Activated CD8-positive, alpha-beta T cell treated with anti-CD3 and anti-CD28 coated beads for 36 hours (primary cell): ENCODE data around the gene FABP6. TPM values are rescaled to one million over a fixed set of nuclear protein-coding genes. Genes with fewer than 3 reads are reported as not detected.

ENCODE experiments used
- ATAC-seq: fragments of 200-7000 bp; cut with Tn5 transposase; one replicate; pipeline ENCODE4 v1.10.0; 2021; ENCODE audit warnings: mild to moderate bottlenecking, moderate library complexity
- CTCF ChIA-PET: fragments of 350-600 bp; sonication (Branson Sonifier 250); formaldehyde crosslinking; loops from one replicate; lab custom pipeline; 2021; ENCODE audit warnings: antibody characterized with exemption; lab: Charles Lee
- POLR2A ChIA-PET: fragments of 350-600 bp; sonication (Branson Sonifier 250); formaldehyde crosslinking; loops from one replicate; lab custom pipeline; 2021; ENCODE audit warnings: antibody characterized with exemption; lab: Charles Lee
- DNase-seq: peaks from one replicate; pipeline ENCODE4 v3.0.0-alpha.2; 2020
- H3K27ac Mint-ChIP-seq: one replicate; pipeline ENCODE4 v1.8.0; 2021; ENCODE audit warnings: mild to moderate bottlenecking, mixed read lengths
- H3K27me3 Mint-ChIP-seq: one replicate; pipeline ENCODE4 v1.8.0; 2021; ENCODE audit warnings: mixed read lengths
- H3K36me3 Mint-ChIP-seq: one replicate; pipeline ENCODE4 v1.8.0; 2021; ENCODE audit warnings: low read depth, mixed read lengths
- H3K4me1 Mint-ChIP-seq: one replicate; pipeline ENCODE4 v1.8.0; 2021; ENCODE audit warnings: low read depth, mixed read lengths
- H3K4me3 Mint-ChIP-seq: one replicate; pipeline ENCODE4 v1.8.0; 2021; ENCODE audit warnings: mild to moderate bottlenecking, moderate library complexity, mixed read lengths
- H3K9me3 Mint-ChIP-seq: one replicate; pipeline ENCODE4 v1.8.0; 2021; ENCODE audit warnings: mixed read lengths
- CTCF ChIP-seq: fragments of 200-600 bp; IDR thresholded peaks from one replicate; pipeline ENCODE4 v1.8.0; 2022; ENCODE audit warnings: antibody characterized with exemption, mild to moderate bottlenecking
- intact Hi-C: fragments of 100-400 bp; cut with micrococcal nuclease; formaldehyde crosslinking; loops from one replicate; pipeline ENCODE4 v1.10.0; 2022
- total RNA-seq, 2 experiments: library from RNA; stranded (reverse); gene quantifications; one replicate each; pipeline ENCODE4 v1.2.3, GENCODE V29; 2021

FABP6 gene
- not detected for total RNA-seq

GRCh38 chr5:160229190-160229742 lies at the start of gene FABP6:
TSS of gene FABP6 (plus strand) at chr5:160229506. CDS start at chr5:160229558, 52 bp downstream.
- Mint-ChIP-seq H3K27ac (no peak within 1 kb of the TSS), H3K27me3 (no peaks in the 10 kb centered on the region), H3K4me3 (no peak within 1 kb of the TSS), H3K9me3 (no peaks in the 10 kb centered on the region), H3K4me1 (no peaks in the 10 kb centered on the region), H3K36me3 (no peaks in the 10 kb centered on the region)
- ChIA-PET POLR2A (no interaction called here), CTCF (no interaction called here)
- ATAC-seq, result no peak
- TF ChIP-seq CTCF, result no peak
- DNase-seq, result no peak
- intact Hi-C loops, result no loop called here

GRCh38 chr5:160180931-160181330 lies 48.4 kb upstream of the FABP6 start:
- Mint-ChIP-seq H3K9me3 (peaks cover 2% of the 10 kb centered on the region), H3K4me3 (no peak overlapping the region), H3K4me1 (no peaks in the 10 kb centered on the region), H3K27ac (no peak overlapping the region), H3K36me3 (no peaks in the 10 kb centered on the region), H3K27me3 (peaks cover 5% of the 10 kb centered on the region)
- ATAC-seq (no peak), DNase-seq (no peak)
- intact Hi-C loops, result no loop called here
- ChIA-PET CTCF (interaction anchor here (0.9 kb wide), 1 partner anchor 165 kb away, joined by 5 read pairs; no protein-coding TSS in a partner anchor), POLR2A (no interaction called here)
- TF ChIP-seq CTCF, result no peak

GRCh38 chr5:160181965-160182622 lies 47.2 kb upstream of the FABP6 start:
- intact Hi-C loops, result no loop called here
- no peak for TF ChIP-seq CTCF
- POLR2A ChIA-PET, result no interaction called here
- DNase-seq (no peak), ATAC-seq (no peak)
- Mint-ChIP-seq H3K36me3 (no peaks in the 10 kb centered on the region), H3K4me1 (no peaks in the 10 kb centered on the region), H3K4me3 (no peak overlapping the region), H3K27me3 (peaks cover 12% of the 10 kb centered on the region), H3K9me3 (peaks cover 8% of the 10 kb centered on the region), H3K27ac (no peak overlapping the region)
- CTCF ChIA-PET, result no interaction called here

- TF ChIP-seq CTCF, result no peak
- Mint-ChIP-seq H3K27me3 (peaks cover 14% of the 10 kb centered on the region), H3K9me3 (peaks cover 8% of the 10 kb centered on the region), H3K27ac (no peak overlapping the region), H3K36me3 (no peaks in the 10 kb centered on the region), H3K4me1 (no peaks in the 10 kb centered on the region), H3K4me3 (no peak overlapping the region)
- intact Hi-C loops, result no loop called here
- CTCF ChIA-PET, result no interaction called here
- DNase-seq (no peak), ATAC-seq (no peak)
- POLR2A ChIA-PET, result no interaction called here
Measured at GRCh38 chr5:160183075-160183474, 46.2 kb upstream of the FABP6 start.

- intact Hi-C loops, result no loop called here
- peaks cover 20% of the 10 kb centered on the region for H3K27me3 Mint-ChIP-seq
- ATAC-seq (no peak), DNase-seq (no peak)
- TF ChIP-seq CTCF, result no peak
- H3K27ac Mint-ChIP-seq, result no peak overlapping the region
- CTCF ChIA-PET, result no interaction called here
- H3K36me3 Mint-ChIP-seq, result no peaks in the 10 kb centered on the region
- H3K4me3 Mint-ChIP-seq, result no peak overlapping the region
- peaks cover 8% of the 10 kb centered on the region for H3K9me3 Mint-ChIP-seq
- POLR2A ChIA-PET, result no interaction called here
- no peaks in the 10 kb centered on the region for H3K4me1 Mint-ChIP-seq
Measured at GRCh38 chr5:160185626-160186360, 43.5 kb upstream of the FABP6 start.
